Measurements from ENCODE around the gene UPF1. TPM values are rescaled to one million over a fixed set of nuclear protein-coding genes. Genes with fewer than 3 reads are reported as not detected.
A peak's percentile ranks its signal among the peaks of the same experiment; 100 is the strongest.

The UPF1 gene
- total and polyA plus RNA-seq, 2 of the 13 experiments (the other 11 are each of a cell fraction or from before 2014, with no cell fraction given), result 16.9 to 41.8 TPM

DNA sequence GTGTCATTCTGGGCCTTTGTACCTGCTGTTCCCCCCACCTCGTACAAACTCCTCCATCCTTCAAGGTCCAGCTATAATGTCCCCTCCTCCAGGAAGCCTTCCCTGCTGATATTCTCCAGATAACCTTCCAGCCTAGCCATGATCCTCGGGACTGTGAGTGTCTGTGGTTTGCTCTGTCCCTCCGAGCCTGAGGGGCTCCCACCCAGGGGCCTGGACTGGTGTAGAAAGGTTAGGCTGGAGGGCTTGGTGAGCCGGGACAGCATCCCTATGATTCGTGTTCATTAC lies 37.8 kb upstream of the UPF1 start (continued):
- TF ChIP-seq, protein P1, sequence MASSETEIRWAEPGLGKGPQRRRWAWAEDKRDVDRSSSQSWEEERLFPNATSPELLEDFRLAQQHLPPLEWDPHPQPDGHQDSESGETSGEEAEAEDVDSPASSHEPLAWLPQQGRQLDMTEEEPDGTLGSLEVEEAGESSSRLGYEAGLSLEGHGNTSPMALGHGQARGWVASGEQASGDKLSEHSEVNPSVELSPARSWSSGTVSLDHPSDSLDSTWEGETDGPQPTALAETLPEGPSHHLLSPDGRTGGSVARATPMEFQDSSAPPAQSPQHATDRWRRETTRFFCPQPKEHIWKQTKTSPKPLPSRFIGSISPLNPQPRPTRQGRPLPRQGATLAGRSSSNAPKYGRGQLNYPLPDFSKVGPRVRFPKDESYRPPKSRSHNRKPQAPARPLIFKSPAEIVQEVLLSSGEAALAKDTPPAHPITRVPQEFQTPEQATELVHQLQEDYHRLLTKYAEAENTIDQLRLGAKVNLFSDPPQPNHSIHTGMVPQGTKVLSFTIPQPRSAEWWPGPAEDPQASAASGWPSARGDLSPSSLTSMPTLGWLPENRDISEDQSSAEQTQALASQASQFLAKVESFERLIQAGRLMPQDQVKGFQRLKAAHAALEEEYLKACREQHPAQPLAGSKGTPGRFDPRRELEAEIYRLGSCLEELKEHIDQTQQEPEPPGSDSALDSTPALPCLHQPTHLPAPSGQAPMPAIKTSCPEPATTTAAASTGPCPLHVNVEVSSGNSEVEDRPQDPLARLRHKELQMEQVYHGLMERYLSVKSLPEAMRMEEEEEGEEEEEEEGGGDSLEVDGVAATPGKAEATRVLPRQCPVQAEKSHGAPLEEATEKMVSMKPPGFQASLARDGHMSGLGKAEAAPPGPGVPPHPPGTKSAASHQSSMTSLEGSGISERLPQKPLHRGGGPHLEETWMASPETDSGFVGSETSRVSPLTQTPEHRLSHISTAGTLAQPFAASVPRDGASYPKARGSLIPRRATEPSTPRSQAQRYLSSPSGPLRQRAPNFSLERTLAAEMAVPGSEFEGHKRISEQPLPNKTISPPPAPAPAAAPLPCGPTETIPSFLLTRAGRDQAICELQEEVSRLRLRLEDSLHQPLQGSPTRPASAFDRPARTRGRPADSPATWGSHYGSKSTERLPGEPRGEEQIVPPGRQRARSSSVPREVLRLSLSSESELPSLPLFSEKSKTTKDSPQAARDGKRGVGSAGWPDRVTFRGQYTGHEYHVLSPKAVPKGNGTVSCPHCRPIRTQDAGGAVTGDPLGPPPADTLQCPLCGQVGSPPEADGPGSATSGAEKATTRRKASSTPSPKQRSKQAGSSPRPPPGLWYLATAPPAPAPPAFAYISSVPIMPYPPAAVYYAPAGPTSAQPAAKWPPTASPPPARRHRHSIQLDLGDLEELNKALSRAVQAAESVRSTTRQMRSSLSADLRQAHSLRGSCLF (CRISPR knock-in tag; IDR thresholded peaks at IDR 0.05; ENCODE audit: borderline replicate concordance), result no peak

DNA sequence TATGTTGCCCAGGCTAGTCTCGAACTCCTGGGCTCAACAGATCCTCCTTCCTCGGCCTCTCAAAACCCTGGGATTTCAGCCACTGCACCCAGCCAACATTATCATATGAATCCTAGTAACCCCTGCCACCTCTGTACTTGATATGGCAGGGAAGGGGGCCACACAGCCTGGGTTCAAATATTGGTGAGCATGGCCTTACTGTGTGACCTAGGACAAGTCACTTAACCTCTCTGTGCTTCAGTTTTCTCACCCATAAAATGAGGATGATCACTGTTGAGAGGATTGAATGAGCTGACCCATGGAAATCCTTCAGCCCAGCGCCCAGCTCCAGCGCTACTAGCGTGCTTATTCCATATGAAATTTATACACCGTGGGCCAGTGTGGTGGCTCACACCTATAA lies 37.1 kb upstream of the UPF1 start:
- Histone ChIP-seq H3K36me3 (replicated peaks in 1 of 2; ENCODE audit: control insufficient read depth in 1 of 2, insufficient read depth in 2 of 2, low read length in 2 of 2) (no peaks in the 10 kb centered on the region), H3K4me3 (replicated peaks in 1 of 3; ENCODE audit: insufficient read depth in 1 of 3, low read depth in 2 of 3, low read length in 3 of 3) (no peak overlapping the region), H2AFZ (ENCODE audit: low read length) (no peak overlapping the region), H3K27ac (ENCODE audit: extremely low read length, insufficient read depth, low read length) (no peak overlapping the region), H3K4me2 (ENCODE audit: low read depth, low read length) (no peak overlapping the region), H3K4me1 (ENCODE audit: insufficient read depth, low read length) (peaks cover 55% of the 10 kb centered on the region), H3K9me3 (ENCODE audit: low read length) (no peaks in the 10 kb centered on the region), H3K9ac (ENCODE audit: insufficient read depth, low read depth, low read length) (no peak overlapping the region), H4K20me1 (ENCODE audit: insufficient read depth, low read length) (no peaks in the 10 kb centered on the region), H3K79me2 (ENCODE audit: insufficient read depth, low read length) (no peaks in the 10 kb centered on the region), H3K27me3 (ENCODE audit: control insufficient read depth in 1 of 2, insufficient read depth in 2 of 2, low read length in 2 of 2) (peaks cover 10 to 58% of the 10 kb centered on the region in 2 experiments)
- TF ChIP-seq KLF12 (CRISPR knock-in tag; IDR thresholded peaks at IDR 0.05; ENCODE audit: borderline replicate concordance) (no peak), MED13 (CRISPR knock-in tag; IDR thresholded peaks at IDR 0.05) (no peak), ZNF768 (CRISPR knock-in tag; IDR thresholded peaks at IDR 0.05) (peak; percentile 89), U2AF2 (IDR thresholded peaks at IDR 0.05; ENCODE audit: low read depth, low read length) (no peak), NPAS2 (CRISPR knock-in tag; IDR thresholded peaks at IDR 0.05; ENCODE audit: borderline replicate concordance) (no peak), HNRNPUL1 (IDR thresholded peaks at IDR 0.05; ENCODE audit: low read depth, low read length) (no peak), ZNF839 (CRISPR knock-in tag; IDR thresholded peaks at IDR 0.05; ENCODE audit: borderline replicate concordance) (no peak), PHF8 (CRISPR knock-in tag; IDR thresholded peaks at IDR 0.05) (no peak)
- TF ChIP-seq, protein P2, sequence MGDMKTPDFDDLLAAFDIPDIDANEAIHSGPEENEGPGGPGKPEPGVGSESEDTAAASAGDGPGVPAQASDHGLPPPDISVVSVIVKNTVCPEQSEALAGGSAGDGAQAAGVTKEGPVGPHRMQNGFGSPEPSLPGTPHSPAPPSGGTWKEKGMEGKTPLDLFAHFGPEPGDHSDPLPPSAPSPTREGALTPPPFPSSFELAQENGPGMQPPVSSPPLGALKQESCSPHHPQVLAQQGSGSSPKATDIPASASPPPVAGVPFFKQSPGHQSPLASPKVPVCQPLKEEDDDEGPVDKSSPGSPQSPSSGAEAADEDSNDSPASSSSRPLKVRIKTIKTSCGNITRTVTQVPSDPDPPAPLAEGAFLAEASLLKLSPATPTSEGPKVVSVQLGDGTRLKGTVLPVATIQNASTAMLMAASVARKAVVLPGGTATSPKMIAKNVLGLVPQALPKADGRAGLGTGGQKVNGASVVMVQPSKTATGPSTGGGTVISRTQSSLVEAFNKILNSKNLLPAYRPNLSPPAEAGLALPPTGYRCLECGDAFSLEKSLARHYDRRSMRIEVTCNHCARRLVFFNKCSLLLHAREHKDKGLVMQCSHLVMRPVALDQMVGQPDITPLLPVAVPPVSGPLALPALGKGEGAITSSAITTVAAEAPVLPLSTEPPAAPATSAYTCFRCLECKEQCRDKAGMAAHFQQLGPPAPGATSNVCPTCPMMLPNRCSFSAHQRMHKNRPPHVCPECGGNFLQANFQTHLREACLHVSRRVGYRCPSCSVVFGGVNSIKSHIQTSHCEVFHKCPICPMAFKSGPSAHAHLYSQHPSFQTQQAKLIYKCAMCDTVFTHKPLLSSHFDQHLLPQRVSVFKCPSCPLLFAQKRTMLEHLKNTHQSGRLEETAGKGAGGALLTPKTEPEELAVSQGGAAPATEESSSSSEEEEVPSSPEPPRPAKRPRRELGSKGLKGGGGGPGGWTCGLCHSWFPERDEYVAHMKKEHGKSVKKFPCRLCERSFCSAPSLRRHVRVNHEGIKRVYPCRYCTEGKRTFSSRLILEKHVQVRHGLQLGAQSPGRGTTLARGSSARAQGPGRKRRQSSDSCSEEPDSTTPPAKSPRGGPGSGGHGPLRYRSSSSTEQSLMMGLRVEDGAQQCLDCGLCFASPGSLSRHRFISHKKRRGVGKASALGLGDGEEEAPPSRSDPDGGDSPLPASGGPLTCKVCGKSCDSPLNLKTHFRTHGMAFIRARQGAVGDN (CRISPR knock-in tag; IDR thresholded peaks at IDR 0.05), result no peak
- no TSS peak for BruUV-seq (replicated peaks)
- DNase-seq (ENCODE audit: low spot score) (no peak), FAIRE-seq (no peak), ATAC-seq (no peak)
- in situ Hi-C loops (cut with HindIII; ENCODE audit: extremely low pct_ligation_motif_present, low pct_unique_long_range_greater_than_20kb), result no loop called here
- intact Hi-C loops (cut with micrococcal nuclease; ENCODE audit: unreplicated experiment), result loop anchor here (5.0 kb wide), 1 partner anchor 38 kb away; the partner anchor contains the start of gene UPF1
- 69% methylated on average over 4 of the region's 6 CpGs for WGBS (ENCODE audit: low lambda C conversion rate)
- POLR2A ChIA-PET, result interaction anchor here (0.9 kb wide), 1 partner anchor 52 kb away, joined by 3 read pairs; no protein-coding TSS in a partner anchor
- CTCF ChIA-PET (ENCODE audit: low intra/inter-chr PET ratio, low total read pairs), result no interaction called here

Data from HepG2 (cell line).